Thyroid gland (tissue), 4 donors: ENCODE results near the gene HM13.

Experiments used
- POLR2A ChIP-seq, 2 donors: fragments of 450-650 bp; IDR thresholded peaks; one replicate each; pipeline ENCODE4 v1.6.1; 2017; ENCODE audit warnings: antibody characterized with exemption in 2 of 2, mild to moderate bottlenecking in 2 of 2, moderate library complexity in 1 of 2
- TF ChIP-seq, protein P1 (sequence below), 6 experiments: fragments of 200-600 bp in 3 of 6; fragments of 450-650 bp in 3 of 6; sonication (generic) in 3 of 6; IDR thresholded peaks; one replicate each; pipeline ENCODE4 v1.5.1; 2016 to 2019; ENCODE audit warnings: antibody characterized with exemption in 6 of 6, mild to moderate bottlenecking in 2 of 6, inconsistent platforms in 1 of 6, moderate library complexity in 1 of 6

DNA sequence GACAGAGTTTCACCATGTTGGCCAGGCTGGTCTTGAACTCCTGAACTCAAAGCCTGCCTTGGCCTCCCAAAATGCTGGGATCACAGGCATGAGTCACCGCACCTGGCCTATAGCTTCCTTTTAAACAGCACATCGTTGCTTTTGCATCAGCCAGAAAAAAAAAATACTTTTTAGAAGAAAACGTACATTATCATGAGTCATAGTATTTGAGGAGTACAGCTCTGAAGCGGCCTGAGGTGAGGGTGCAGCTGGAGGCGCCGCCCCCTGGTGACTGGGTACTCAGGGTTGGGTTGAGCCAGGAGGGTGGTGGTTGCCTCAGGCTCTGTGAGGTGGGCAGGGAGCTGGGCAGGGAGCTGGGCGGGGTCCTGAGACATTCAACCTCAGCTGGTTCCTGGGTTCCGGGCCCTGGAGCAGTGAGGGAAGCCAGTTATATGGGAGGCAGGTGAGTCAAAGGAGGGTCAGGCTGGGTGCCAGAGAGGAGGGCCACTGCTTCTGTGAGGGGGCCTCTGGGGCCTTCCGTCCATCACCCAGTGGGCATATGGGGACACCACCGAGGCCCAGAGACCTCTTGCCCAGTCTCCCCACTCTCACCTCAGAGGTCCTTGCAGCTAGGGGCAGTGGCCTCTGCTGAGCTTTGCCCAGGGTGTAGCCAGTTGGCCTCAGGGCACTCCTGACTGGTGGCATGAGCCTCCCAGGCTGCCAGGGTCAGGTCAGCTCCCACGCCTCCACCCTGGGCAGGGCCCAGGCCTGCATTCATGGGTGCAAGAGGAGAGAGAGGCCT lies 79.2 kb downstream of the HM13 start:
- TF ChIP-seq, protein P1, sequence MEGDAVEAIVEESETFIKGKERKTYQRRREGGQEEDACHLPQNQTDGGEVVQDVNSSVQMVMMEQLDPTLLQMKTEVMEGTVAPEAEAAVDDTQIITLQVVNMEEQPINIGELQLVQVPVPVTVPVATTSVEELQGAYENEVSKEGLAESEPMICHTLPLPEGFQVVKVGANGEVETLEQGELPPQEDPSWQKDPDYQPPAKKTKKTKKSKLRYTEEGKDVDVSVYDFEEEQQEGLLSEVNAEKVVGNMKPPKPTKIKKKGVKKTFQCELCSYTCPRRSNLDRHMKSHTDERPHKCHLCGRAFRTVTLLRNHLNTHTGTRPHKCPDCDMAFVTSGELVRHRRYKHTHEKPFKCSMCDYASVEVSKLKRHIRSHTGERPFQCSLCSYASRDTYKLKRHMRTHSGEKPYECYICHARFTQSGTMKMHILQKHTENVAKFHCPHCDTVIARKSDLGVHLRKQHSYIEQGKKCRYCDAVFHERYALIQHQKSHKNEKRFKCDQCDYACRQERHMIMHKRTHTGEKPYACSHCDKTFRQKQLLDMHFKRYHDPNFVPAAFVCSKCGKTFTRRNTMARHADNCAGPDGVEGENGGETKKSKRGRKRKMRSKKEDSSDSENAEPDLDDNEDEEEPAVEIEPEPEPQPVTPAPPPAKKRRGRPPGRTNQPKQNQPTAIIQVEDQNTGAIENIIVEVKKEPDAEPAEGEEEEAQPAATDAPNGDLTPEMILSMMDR (IDR thresholded peaks at IDR 0.05) = no peak
- TF ChIP-seq POLR2A (IDR thresholded peaks at IDR 0.05) = no peak
